MCF 10A (cell line): ENCODE data around the gene MACROH2A1. TPM values are rescaled to one million over a fixed set of nuclear protein-coding genes. Genes with fewer than 3 reads are reported as not detected.

Experiments
- BruUV-seq: library from RNA; stranded (reverse); fragments of 400-500 nt; replicated peaks from 2 replicates; lab custom pipeline; 2021; lab: Mats Ljungman, UMichigan
- CTCF ChIA-PET: fragments of 300-600 bp; sonication (Branson Sonifier 250); formaldehyde crosslinking; extraction: SDS; loops from one replicate; lab custom pipeline; 2021; ENCODE audit warnings: antibody characterized with exemption, inconsistent platforms; lab: Yijun Ruan, JAX
- POLR2A ChIA-PET: fragments of 300-600, 350-650 bp; sonication (Branson Sonifier 250); formaldehyde crosslinking; extraction: SDS; loops from one replicate; lab custom pipeline; 2020; ENCODE audit warnings: antibody characterized with exemption, inconsistent platforms; lab: Yijun Ruan, JAX
- DNase-seq: peaks from one replicate; pipeline ENCODE4 v3.0.0-alpha.2; 2018; ENCODE audit not compliant: unreplicated experiment
- H3K27ac Mint-ChIP-seq: one replicate; pipeline ENCODE4 v1.8.0; 2022; ENCODE audit warnings: mild to moderate bottlenecking, low read depth, mixed read lengths; ENCODE audit not compliant: unreplicated experiment
- H3K27me3 Mint-ChIP-seq: one replicate; pipeline ENCODE4 v1.8.0; 2022; ENCODE audit warnings: mixed read lengths; ENCODE audit not compliant: insufficient read depth, unreplicated experiment
- H3K36me3 Mint-ChIP-seq: one replicate; pipeline ENCODE4 v1.8.0; 2022; ENCODE audit warnings: mild to moderate bottlenecking, moderate library complexity, mixed read lengths; ENCODE audit not compliant: insufficient read depth, unreplicated experiment
- H3K4me1 Mint-ChIP-seq: one replicate; pipeline ENCODE4 v1.8.0; 2022; ENCODE audit warnings: mixed read lengths; ENCODE audit not compliant: insufficient read depth, unreplicated experiment
- H3K4me3 Mint-ChIP-seq: one replicate; pipeline ENCODE4 v1.8.0; 2022; ENCODE audit warnings: mild to moderate bottlenecking, moderate library complexity, mixed read lengths; ENCODE audit not compliant: unreplicated experiment
- H3K9me3 Mint-ChIP-seq: one replicate; pipeline ENCODE4 v1.8.0; 2022; ENCODE audit warnings: mixed read lengths; ENCODE audit not compliant: unreplicated experiment
- CTCF ChIP-seq: fragments of 200-600 bp; IDR thresholded peaks from one replicate; pipeline ENCODE4 v1.8.0; 2022; ENCODE audit warnings: antibody characterized with exemption, mild to moderate bottlenecking; ENCODE audit not compliant: unreplicated experiment
- intact Hi-C: fragments of 100-400 bp; cut with micrococcal nuclease; formaldehyde crosslinking; loops from 2 replicates; pipeline ENCODE4 v1.14.1; 2022
- total RNA-seq: library from RNA; stranded (reverse); gene quantifications from 2 replicates; pipeline ENCODE4 v1.2.3, GENCODE V29; 2022

The MACROH2A1 gene
- total RNA-seq, 1 experiment from 2014 or later = 306 TPM

- H3K27ac Mint-ChIP-seq = peak overlapping the region; percentile 5
- ChIA-PET POLR2A (interaction anchor here (0.5 to 1.1 kb wide), 3 partner anchors 8 to 150 kb away, joined by 3 to 8 read pairs (median 5); no protein-coding TSS in a partner anchor), CTCF (interaction anchor here (0.5 to 4.2 kb wide), 9 partner anchors 9 to 163 kb away, joined by 3 to 22 read pairs (median 3); no protein-coding TSS in a partner anchor)
- DNase-seq = no peak
- no peak for TF ChIP-seq CTCF
- BruUV-seq = no TSS peak
- no peaks in the 10 kb centered on the region for H3K9me3 Mint-ChIP-seq
- peaks cover 68% of the 10 kb centered on the region for H3K4me1 Mint-ChIP-seq
- H3K36me3 Mint-ChIP-seq = peaks cover 14% of the 10 kb centered on the region
- H3K27me3 Mint-ChIP-seq = no peaks in the 10 kb centered on the region
- H3K4me3 Mint-ChIP-seq = no peak overlapping the region
- intact Hi-C loops = no loop called here
Observed at GRCh38 chr5:135395451-135395850, 3.6 kb downstream of the MACROH2A1 start.

- Mint-ChIP-seq H3K27ac (no peak overlapping the region), H3K4me1 (peaks cover 75% of the 10 kb centered on the region), H3K27me3 (no peaks in the 10 kb centered on the region), H3K36me3 (peaks cover 23% of the 10 kb centered on the region), H3K9me3 (no peaks in the 10 kb centered on the region), H3K4me3 (no peak overlapping the region)
- TF ChIP-seq CTCF = no peak
- no peak for DNase-seq
- no TSS peak for BruUV-seq
- POLR2A ChIA-PET = interaction anchor here (1.1 kb wide), 2 partner anchors 11 to 15 kb away, joined by 4 read pairs; no protein-coding TSS in a partner anchor
- CTCF ChIA-PET = interaction anchor here (0.6 to 2.1 kb wide), 6 partner anchors 64 to 208 kb away, joined by 3 to 8 read pairs (median 3); no protein-coding TSS in a partner anchor
- intact Hi-C loops = no loop called here
Observed at GRCh38 chr5:135394095-135394494, 4.9 kb downstream of the MACROH2A1 start.

- CTCF ChIA-PET = interaction anchor here (0.6 to 2.7 kb wide), 8 partner anchors 14 to 207 kb away, joined by 3 to 11 read pairs (median 3); no protein-coding TSS in a partner anchor
- no peaks in the 10 kb centered on the region for H3K27me3 Mint-ChIP-seq
- no peak overlapping the region for H3K4me3 Mint-ChIP-seq
- intact Hi-C loops = no loop called here
- DNase-seq = no peak
- peaks cover 76% of the 10 kb centered on the region for H3K4me1 Mint-ChIP-seq
- H3K36me3 Mint-ChIP-seq = peaks cover 27% of the 10 kb centered on the region
- no peak for TF ChIP-seq CTCF
- POLR2A ChIA-PET = no interaction called here
- no peaks in the 10 kb centered on the region for H3K9me3 Mint-ChIP-seq
- no peak overlapping the region for H3K27ac Mint-ChIP-seq
- BruUV-seq = no TSS peak
Observed at GRCh38 chr5:135393691-135394090, 5.3 kb downstream of the MACROH2A1 start.

DNA sequence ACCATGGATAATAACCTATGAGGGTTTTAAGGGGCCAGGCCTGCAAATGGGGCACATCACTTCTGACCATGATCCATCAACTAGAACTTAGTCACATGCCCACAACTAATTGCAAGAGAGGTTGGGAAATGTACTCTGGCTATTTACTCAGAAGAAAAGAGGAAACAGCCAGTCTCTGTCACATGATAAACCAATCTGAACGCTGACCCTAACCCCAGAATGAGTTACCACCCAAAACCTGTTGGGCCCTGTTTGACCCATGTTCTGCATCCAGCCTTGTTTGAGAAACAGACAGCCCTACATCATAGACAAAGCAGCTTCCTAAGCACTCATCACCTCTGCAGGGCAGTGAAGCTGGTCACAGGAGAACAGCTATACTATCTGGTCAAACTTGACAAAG, 5.8 kb downstream of the MACROH2A1 start:
- ChIA-PET CTCF (interaction anchor here (0.6 to 2.7 kb wide), 7 partner anchors 13 to 168 kb away, joined by 3 to 11 read pairs (median 3); no protein-coding TSS in a partner anchor), POLR2A (no interaction called here)
- BruUV-seq = no TSS peak
- intact Hi-C loops = no loop called here
- no peak for DNase-seq
- peaks cover 31% of the 10 kb centered on the region for H3K36me3 Mint-ChIP-seq
- H3K27ac Mint-ChIP-seq = peak overlapping the region; percentile 63
- no peaks in the 10 kb centered on the region for H3K9me3 Mint-ChIP-seq
- H3K4me1 Mint-ChIP-seq = peaks cover 80% of the 10 kb centered on the region
- no peaks in the 10 kb centered on the region for H3K27me3 Mint-ChIP-seq
- H3K4me3 Mint-ChIP-seq = no peak overlapping the region
- no peak for TF ChIP-seq CTCF
